Osteocyte (in vitro differentiated cells): ENCODE measurements around the gene UBE2U. TPM values are rescaled to one million over a fixed set of nuclear protein-coding genes. Genes with fewer than 3 reads are reported as not detected.

Experiments
- DNase-seq: peaks from one replicate; pipeline ENCODE4 v3.0.0; 2021; ENCODE audit warnings: mixed read lengths; ENCODE audit not compliant: unreplicated experiment; ENCODE audit errors: extremely low spot score
- H3K27ac Mint-ChIP-seq: one replicate; pipeline ENCODE4 v1.8.0; 2021; ENCODE audit warnings: mild to moderate bottlenecking, mixed read lengths; ENCODE audit not compliant: unreplicated experiment
- H3K27me3 Mint-ChIP-seq: one replicate; pipeline ENCODE4 v1.8.0; 2021; ENCODE audit warnings: mixed read lengths; ENCODE audit not compliant: unreplicated experiment
- H3K36me3 Mint-ChIP-seq: one replicate; pipeline ENCODE4 v1.8.0; 2021; ENCODE audit warnings: mixed read lengths; ENCODE audit not compliant: unreplicated experiment
- H3K4me1 Mint-ChIP-seq: one replicate; pipeline ENCODE4 v1.8.0; 2021; ENCODE audit warnings: mixed read lengths; ENCODE audit not compliant: unreplicated experiment
- H3K4me3 Mint-ChIP-seq: one replicate; pipeline ENCODE4 v1.8.0; 2021; ENCODE audit warnings: mild to moderate bottlenecking, moderate library complexity, mixed read lengths; ENCODE audit not compliant: unreplicated experiment
- H3K9me3 Mint-ChIP-seq: one replicate; pipeline ENCODE4 v1.8.0; 2021; ENCODE audit warnings: mixed read lengths; ENCODE audit not compliant: unreplicated experiment
- long read RNA-seq: library from polyadenylated mRNA; unstranded; transcript quantifications from one replicate; pipeline ENCODE4 v2.0.0, GENCODE V29; 2021
- total RNA-seq: library from RNA; stranded (reverse); gene quantifications from 2 replicates; pipeline ENCODE4 v1.2.1, GENCODE V29; 2021
- TF ChIP-seq, protein P1 (sequence below): fragments of 200-600 bp; sonication (generic); IDR thresholded peaks from 2 replicates; pipeline ENCODE4 v1.5.0; 2021; ENCODE audit warnings: antibody characterized with exemption, mild to moderate bottlenecking, moderate library complexity

Gene UBE2U, protein sequence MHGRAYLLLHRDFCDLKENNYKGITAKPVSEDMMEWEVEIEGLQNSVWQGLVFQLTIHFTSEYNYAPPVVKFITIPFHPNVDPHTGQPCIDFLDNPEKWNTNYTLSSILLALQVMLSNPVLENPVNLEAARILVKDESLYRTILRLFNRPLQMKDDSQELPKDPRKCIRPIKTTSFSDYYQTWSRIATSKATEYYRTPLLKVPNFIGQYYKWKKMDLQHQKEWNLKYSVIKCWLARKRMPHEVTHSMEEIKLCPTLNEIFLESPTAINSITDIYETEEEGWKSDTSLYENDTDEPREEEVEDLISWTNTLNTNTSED
- total RNA-seq, result not detected in 2 replicates
- long read RNA-seq, result 0 reads

DNA sequence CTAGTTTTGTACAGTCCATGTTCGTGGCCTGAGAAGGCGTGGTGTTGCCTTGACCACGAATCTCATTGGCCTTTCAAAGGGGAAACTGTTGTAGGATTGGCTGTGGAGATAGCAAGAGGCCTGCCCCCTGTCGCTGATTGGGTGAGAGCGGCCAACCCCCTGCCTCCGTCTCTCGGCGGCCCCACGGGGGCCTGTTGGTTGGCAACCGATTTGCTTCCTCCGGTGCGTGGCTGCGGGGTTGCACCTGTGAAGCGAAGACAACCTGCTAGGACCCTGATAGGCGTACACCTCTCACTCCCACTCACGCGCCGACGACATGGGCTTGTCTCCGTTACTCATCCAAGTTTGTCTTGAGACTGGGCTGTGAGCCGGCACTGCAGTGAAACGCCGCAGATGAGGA lies at the start of gene UBE2U:
UBE2U (plus strand) TSS at position 204 of the 400 bp plus-strand sequence. CDS start 428 bp downstream, outside the sequence.
- Mint-ChIP-seq H3K27me3 (peaks cover 7% of the 10 kb centered on the region), H3K36me3 (no peaks in the 10 kb centered on the region), H3K4me1 (peaks cover 4% of the 10 kb centered on the region), H3K27ac (no peak within 1 kb of the TSS), H3K4me3 (no peak within 1 kb of the TSS), H3K9me3 (no peaks in the 10 kb centered on the region)
- DNase-seq, result no peak
- TF ChIP-seq, protein P1, sequence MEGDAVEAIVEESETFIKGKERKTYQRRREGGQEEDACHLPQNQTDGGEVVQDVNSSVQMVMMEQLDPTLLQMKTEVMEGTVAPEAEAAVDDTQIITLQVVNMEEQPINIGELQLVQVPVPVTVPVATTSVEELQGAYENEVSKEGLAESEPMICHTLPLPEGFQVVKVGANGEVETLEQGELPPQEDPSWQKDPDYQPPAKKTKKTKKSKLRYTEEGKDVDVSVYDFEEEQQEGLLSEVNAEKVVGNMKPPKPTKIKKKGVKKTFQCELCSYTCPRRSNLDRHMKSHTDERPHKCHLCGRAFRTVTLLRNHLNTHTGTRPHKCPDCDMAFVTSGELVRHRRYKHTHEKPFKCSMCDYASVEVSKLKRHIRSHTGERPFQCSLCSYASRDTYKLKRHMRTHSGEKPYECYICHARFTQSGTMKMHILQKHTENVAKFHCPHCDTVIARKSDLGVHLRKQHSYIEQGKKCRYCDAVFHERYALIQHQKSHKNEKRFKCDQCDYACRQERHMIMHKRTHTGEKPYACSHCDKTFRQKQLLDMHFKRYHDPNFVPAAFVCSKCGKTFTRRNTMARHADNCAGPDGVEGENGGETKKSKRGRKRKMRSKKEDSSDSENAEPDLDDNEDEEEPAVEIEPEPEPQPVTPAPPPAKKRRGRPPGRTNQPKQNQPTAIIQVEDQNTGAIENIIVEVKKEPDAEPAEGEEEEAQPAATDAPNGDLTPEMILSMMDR, result no peak

DNA sequence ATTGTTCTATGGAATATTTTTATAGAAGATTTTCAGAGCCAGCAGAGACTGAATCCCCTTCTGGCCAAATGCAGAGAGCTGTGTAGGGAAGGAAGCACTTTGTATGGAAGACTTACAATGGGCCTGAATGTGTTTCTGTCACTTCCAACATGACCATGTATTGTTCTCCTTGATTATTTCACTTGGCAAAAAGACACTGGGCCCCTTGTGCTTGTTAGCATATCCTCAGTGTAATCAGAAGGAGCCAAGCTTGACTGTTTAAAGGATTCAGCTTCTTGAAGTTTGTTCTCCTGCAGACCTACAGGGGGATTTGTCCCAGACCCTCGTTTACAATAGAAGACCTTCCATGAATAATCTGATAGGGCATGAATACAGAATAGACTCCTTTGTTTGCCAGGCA lies 48.1 kb upstream of the UBE2U start:
- H3K27ac Mint-ChIP-seq, result no peak overlapping the region
- H3K36me3 Mint-ChIP-seq, result peaks cover 9% of the 10 kb centered on the region
- no peaks in the 10 kb centered on the region for H3K9me3 Mint-ChIP-seq
- no peak overlapping the region for H3K4me3 Mint-ChIP-seq
- DNase-seq, result no peak
- H3K4me1 Mint-ChIP-seq, result no peaks in the 10 kb centered on the region
- H3K27me3 Mint-ChIP-seq, result no peaks in the 10 kb centered on the region
- TF ChIP-seq, protein P1, result no peak

DNA sequence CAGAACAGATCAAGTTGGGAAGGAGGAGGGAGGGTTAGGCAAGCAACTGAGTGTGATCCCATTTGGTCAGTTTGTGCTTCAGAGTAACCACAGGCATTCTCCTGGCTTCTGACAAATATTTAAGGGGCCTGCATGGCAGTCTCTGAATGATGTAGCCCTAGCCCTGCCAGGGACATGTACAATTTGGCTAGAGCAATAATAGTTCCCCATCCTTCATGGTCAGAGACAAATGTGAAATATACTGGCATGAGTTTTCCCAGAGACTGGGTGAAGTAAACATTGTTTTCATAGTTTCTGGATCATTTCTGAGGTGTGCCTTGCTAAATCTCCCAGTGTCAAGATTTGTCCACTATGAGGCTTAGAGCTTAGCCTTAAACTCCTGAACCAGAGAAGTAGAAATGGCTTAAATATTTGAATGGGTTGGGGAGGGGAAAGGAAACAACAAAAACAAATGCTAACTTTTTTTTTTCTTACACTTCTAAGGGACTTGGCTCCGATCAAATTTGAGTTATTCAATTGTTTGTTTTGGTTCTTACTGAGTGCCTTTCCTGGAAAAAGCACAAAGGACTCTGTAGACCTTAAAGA lies 42.0 kb upstream of the UBE2U start:
- Mint-ChIP-seq H3K9me3 (no peaks in the 10 kb centered on the region), H3K27ac (no peak overlapping the region), H3K36me3 (peaks cover 15% of the 10 kb centered on the region), H3K4me1 (peaks cover 24% of the 10 kb centered on the region), H3K27me3 (no peaks in the 10 kb centered on the region), H3K4me3 (no peak overlapping the region)
- TF ChIP-seq, protein P1, result no peak
- no peak for DNase-seq

DNA sequence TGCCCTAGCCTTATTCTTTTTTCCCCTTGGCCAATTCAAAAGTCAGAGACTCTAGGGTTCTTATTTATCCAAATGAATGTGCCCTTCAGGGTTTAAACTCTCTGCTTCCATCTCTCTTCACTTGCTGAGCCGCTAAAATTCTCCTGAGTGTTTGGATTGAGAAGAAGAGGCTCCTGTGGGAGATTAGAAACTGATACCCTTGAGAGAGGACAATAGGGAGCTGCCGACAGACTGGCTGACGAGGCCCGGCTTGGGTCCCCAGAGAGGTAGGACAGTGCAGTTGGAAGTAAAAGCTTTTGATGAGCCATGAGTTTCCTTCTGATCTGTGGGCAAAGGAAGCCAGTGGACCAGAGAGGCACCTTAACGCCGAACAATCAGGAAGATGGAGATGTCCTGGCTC lies 41.3 kb upstream of the UBE2U start:
- TF ChIP-seq, protein P1, result no peak
- Mint-ChIP-seq H3K36me3 (peaks cover 15% of the 10 kb centered on the region), H3K27ac (no peak overlapping the region), H3K4me3 (no peak overlapping the region), H3K4me1 (peaks cover 24% of the 10 kb centered on the region), H3K9me3 (no peaks in the 10 kb centered on the region), H3K27me3 (no peaks in the 10 kb centered on the region)
- no peak for DNase-seq

DNA sequence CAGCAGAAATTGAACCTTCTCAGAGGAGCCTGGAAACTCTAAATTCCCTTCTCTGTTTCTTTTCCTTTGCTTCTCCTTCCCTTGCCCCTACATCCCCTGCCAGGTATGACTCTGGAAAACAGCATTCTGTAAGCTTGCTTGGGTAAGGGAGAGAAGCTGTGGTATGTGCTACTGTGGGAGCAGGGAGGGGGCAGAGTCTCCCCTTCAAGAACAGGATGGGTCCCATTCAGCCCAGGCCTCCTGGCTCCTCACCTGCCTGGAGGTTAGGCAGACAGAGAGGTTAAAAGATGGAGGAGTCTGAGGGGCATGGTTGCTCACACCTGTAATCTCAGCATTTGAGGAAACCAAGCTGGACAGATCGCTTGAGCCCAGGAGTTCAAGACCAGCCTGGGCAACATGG lies 40.6 kb upstream of the UBE2U start:
- no peak for DNase-seq
- Mint-ChIP-seq H3K36me3 (peaks cover 15% of the 10 kb centered on the region), H3K27me3 (no peaks in the 10 kb centered on the region), H3K27ac (no peak overlapping the region), H3K9me3 (peaks cover under 1% of the 10 kb centered on the region), H3K4me3 (no peak overlapping the region), H3K4me1 (peaks cover 24% of the 10 kb centered on the region)
- TF ChIP-seq, protein P1, result no peak
